ENCODE results near the gene AGBL4.

- TF ChIP-seq, protein P1, sequence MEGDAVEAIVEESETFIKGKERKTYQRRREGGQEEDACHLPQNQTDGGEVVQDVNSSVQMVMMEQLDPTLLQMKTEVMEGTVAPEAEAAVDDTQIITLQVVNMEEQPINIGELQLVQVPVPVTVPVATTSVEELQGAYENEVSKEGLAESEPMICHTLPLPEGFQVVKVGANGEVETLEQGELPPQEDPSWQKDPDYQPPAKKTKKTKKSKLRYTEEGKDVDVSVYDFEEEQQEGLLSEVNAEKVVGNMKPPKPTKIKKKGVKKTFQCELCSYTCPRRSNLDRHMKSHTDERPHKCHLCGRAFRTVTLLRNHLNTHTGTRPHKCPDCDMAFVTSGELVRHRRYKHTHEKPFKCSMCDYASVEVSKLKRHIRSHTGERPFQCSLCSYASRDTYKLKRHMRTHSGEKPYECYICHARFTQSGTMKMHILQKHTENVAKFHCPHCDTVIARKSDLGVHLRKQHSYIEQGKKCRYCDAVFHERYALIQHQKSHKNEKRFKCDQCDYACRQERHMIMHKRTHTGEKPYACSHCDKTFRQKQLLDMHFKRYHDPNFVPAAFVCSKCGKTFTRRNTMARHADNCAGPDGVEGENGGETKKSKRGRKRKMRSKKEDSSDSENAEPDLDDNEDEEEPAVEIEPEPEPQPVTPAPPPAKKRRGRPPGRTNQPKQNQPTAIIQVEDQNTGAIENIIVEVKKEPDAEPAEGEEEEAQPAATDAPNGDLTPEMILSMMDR (IDR thresholded peaks at IDR 0.05 in 8 of 11, conservative IDR thresholded peaks at IDR 0.05 in 3 of 11), result no peak
- no peak for TF ChIP-seq POLR2A (IDR thresholded peaks at IDR 0.05)
- no peak for TF ChIP-seq POLR2AphosphoS5 (IDR thresholded peaks at IDR 0.05)
These were observed 898.0 kb downstream of the AGBL4 start for GRCh38 chr1:49125746-49126145.
